GM19043 (cell line): ENCODE results near the gene SSX2IP.
"Not testable (repeated sequence)": the region's sequence is repeated elsewhere in the genome, so short reads cannot be mapped to it uniquely, and the experiment has no call there.

ENCODE experiments used
- ATAC-seq: cut with Tn5 transposase; IDR thresholded peaks from one replicate; pipeline ENCODE4 v1.9.1; 2021; ENCODE audit warnings: low read depth; ENCODE audit not compliant: unreplicated experiment

Gene SSX2IP

GRCh38 chr1:84621553-84621952 lies 68.7 kb downstream of the SSX2IP start:
- ATAC-seq = no peak

GRCh38 chr1:84620720-84621313 lies 69.4 kb downstream of the SSX2IP start:
- ATAC-seq = peak; percentile 94

- ATAC-seq = no peak
These were observed 70.7 kb downstream of the SSX2IP start for GRCh38 chr1:84619383-84620102.

GRCh38 chr1:84617349-84617748 lies 72.9 kb downstream of the SSX2IP start:
- ATAC-seq = no peak

GRCh38 chr1:84615790-84616189 lies 74.5 kb downstream of the SSX2IP start:
- ATAC-seq = no peak

GRCh38 chr1:84613887-84614286 lies 76.4 kb downstream of the SSX2IP start:
- ATAC-seq = no peak

GRCh38 chr1:84613026-84613425 lies 77.2 kb downstream of the SSX2IP start:
- ATAC-seq = no peak

GRCh38 chr1:84611796-84612195 lies 78.5 kb downstream of the SSX2IP start:
- ATAC-seq = no peak

GRCh38 chr1:84611091-84611490 lies 79.2 kb downstream of the SSX2IP start:
- ATAC-seq = no peak

- ATAC-seq = no peak
These were observed 83.3 kb downstream of the SSX2IP start for GRCh38 chr1:84606977-84607376.

- ATAC-seq = no peak
These were observed 85.1 kb downstream of the SSX2IP start for GRCh38 chr1:84605157-84605556.

- no peak for ATAC-seq
These were observed 86.1 kb downstream of the SSX2IP start for GRCh38 chr1:84603941-84604830.

- ATAC-seq = no peak
These were observed 87.0 kb downstream of the SSX2IP start for GRCh38 chr1:84603223-84603622.

GRCh38 chr1:84600796-84601195 lies 89.5 kb downstream of the SSX2IP start:
- ATAC-seq = no peak

- peak; percentile 82 for ATAC-seq
These were observed 91.2 kb downstream of the SSX2IP start for GRCh38 chr1:84598846-84599741.

GRCh38 chr1:84598418-84598817 lies 91.8 kb downstream of the SSX2IP start:
- ATAC-seq = no peak

GRCh38 chr1:84597011-84597410 lies 93.2 kb downstream of the SSX2IP start:
- no peak for ATAC-seq

GRCh38 chr1:84594959-84595358 lies 95.3 kb downstream of the SSX2IP start:
- ATAC-seq = not testable (repeated sequence)
